ENCODE data around the gene AARSD1. TPM values are rescaled to one million over a fixed set of nuclear protein-coding genes. Genes with fewer than 3 reads are reported as not detected.
"Not testable (repeated sequence)": the region's sequence is repeated elsewhere in the genome, so short reads cannot be mapped to it uniquely, and the experiment has no call there.

Gene AARSD1, protein sequence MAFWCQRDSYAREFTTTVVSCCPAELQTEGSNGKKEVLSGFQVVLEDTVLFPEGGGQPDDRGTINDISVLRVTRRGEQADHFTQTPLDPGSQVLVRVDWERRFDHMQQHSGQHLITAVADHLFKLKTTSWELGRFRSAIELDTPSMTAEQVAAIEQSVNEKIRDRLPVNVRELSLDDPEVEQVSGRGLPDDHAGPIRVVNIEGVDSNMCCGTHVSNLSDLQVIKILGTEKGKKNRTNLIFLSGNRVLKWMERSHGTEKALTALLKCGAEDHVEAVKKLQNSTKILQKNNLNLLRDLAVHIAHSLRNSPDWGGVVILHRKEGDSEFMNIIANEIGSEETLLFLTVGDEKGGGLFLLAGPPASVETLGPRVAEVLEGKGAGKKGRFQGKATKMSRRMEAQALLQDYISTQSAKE
- 10.9 and 12.9 TPM in 2 replicates for total RNA-seq (2012; rRNA removed)

GRCh38 chr17:42964161-42964932 is at the start of gene AARSD1:
Gene AARSD1, minus strand, starts transcription at chr17:42964454. Its CDS starts 14 bp downstream, at chr17:42964440.
- Histone ChIP-seq H3K4me3 (ENCODE audit: low read length) (peak within 1 kb of the TSS; percentile 77), H3K36me3 (ENCODE audit: insufficient read depth, low read length) (peaks cover 17% of the 10 kb centered on the region), H3K4me2 (ENCODE audit: low read length) (peak within 1 kb of the TSS; percentile 87), H3K9ac (ENCODE audit: low read depth, low read length) (peak within 1 kb of the TSS; percentile 86), H3K9me3 (replicated peaks; ENCODE audit: low read length) (no peaks in the 10 kb centered on the region), H3K27me3 (ENCODE audit: control insufficient read depth, insufficient read depth, low read length) (no peaks in the 10 kb centered on the region), H3K4me1 (ENCODE audit: control insufficient read depth, insufficient read depth, low read length) (peaks cover 5% of the 10 kb centered on the region)

DNA sequence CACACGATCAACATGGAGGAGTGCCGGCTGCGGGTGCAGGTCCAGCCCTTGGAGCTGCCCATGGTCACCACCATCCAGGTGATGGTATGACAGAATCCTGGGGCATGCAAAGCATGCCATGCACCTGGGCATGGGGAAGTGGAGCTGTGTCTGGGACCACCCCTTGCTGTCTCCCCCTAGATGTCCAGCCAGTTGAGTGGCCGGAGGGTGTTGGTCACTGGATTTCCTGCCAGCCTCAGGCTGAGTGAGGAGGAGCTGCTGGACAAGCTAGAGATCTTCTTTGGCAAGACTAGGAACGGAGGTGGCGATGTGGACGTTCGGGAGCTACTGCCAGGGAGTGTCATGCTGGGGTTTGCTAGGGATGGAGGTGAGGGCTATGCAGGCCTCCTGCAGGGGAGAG is 49.0 kb upstream of the AARSD1 start:
- Histone ChIP-seq H3K4me2 (ENCODE audit: low read length) (no peak overlapping the region), H3K9ac (ENCODE audit: low read depth, low read length) (no peak overlapping the region), H3K4me3 (ENCODE audit: low read length) (no peak overlapping the region), H3K4me1 (ENCODE audit: control insufficient read depth, insufficient read depth, low read length) (peaks cover 3% of the 10 kb centered on the region), H3K36me3 (ENCODE audit: insufficient read depth, low read length) (peaks cover 42% of the 10 kb centered on the region), H3K27me3 (ENCODE audit: control insufficient read depth, insufficient read depth, low read length) (no peaks in the 10 kb centered on the region), H3K9me3 (replicated peaks; ENCODE audit: low read length) (no peaks in the 10 kb centered on the region)

- H3K4me3 ChIP-seq (ENCODE audit: low read length) = no peak overlapping the region
- H3K27me3 ChIP-seq (ENCODE audit: control insufficient read depth, insufficient read depth, low read length) = no peaks in the 10 kb centered on the region
- no peak overlapping the region for H3K9ac ChIP-seq (ENCODE audit: low read depth, low read length)
- H3K4me2 ChIP-seq (ENCODE audit: low read length) = no peak overlapping the region
- peaks cover 33% of the 10 kb centered on the region for H3K36me3 ChIP-seq (ENCODE audit: insufficient read depth, low read length)
- H3K4me1 ChIP-seq (ENCODE audit: control insufficient read depth, insufficient read depth, low read length) = peaks cover 3% of the 10 kb centered on the region
- H3K9me3 ChIP-seq (replicated peaks; ENCODE audit: low read length) = no peaks in the 10 kb centered on the region
Observed at GRCh38 chr17:43011728-43012472, 47.6 kb upstream of the AARSD1 start.

DNA sequence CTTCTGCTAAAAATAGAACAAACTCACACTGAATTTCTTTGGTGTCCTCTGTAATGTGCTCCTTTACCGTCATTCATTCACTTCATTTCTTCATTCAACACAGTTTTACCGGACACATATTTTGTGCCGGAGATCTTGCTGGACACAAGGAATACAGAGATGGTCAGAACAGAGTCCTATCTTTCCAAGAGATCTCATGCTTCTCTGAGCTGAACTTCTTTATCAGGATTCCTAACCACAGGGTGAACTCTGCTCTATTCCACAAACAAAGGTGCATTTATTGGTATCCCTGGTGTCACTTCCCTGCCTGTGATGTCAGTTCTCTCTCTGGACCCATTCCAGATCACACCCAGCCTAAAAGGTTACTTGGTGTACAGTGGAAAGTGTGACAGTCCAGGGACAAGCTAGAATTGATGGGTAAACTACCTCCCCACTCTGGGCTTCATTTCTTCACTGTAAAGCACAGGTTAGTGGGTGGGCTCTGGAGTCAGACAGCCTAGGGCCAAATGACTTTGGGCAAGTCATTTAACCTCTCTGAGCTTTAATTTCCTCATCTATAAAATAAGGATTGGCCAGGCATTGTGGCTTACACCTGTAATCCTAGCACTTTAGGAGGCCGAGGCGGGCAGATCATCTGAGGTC is 46.5 kb upstream of the AARSD1 start:
- Histone ChIP-seq H3K4me3 (ENCODE audit: low read length) (no peak overlapping the region), H3K9ac (ENCODE audit: low read depth, low read length) (no peak overlapping the region), H3K4me1 (ENCODE audit: control insufficient read depth, insufficient read depth, low read length) (peaks cover 3% of the 10 kb centered on the region), H3K4me2 (ENCODE audit: low read length) (no peak overlapping the region), H3K9me3 (replicated peaks; ENCODE audit: low read length) (no peaks in the 10 kb centered on the region), H3K36me3 (ENCODE audit: insufficient read depth, low read length) (peaks cover 25% of the 10 kb centered on the region), H3K27me3 (ENCODE audit: control insufficient read depth, insufficient read depth, low read length) (no peaks in the 10 kb centered on the region)

- Histone ChIP-seq H3K4me3 (ENCODE audit: low read length) (peak within 1 kb of the TSS; percentile 90), H3K4me1 (ENCODE audit: control insufficient read depth, insufficient read depth, low read length) (peaks cover 24% of the 10 kb centered on the region), H3K9ac (ENCODE audit: low read depth, low read length) (peak within 1 kb of the TSS; percentile 91), H3K9me3 (replicated peaks; ENCODE audit: low read length) (no peaks in the 10 kb centered on the region), H3K4me2 (ENCODE audit: low read length) (peak within 1 kb of the TSS; percentile 99), H3K36me3 (ENCODE audit: insufficient read depth, low read length) (peaks cover 20% of the 10 kb centered on the region), H3K27me3 (ENCODE audit: control insufficient read depth, insufficient read depth, low read length) (no peaks in the 10 kb centered on the region)
Observed at GRCh38 chr17:43006639-43007551, 42.6 kb upstream of the AARSD1 start, which contains the start of gene IFI35. Gene IFI35, plus strand, starts transcription at chr17:43006784. Its CDS starts 164 bp downstream, at chr17:43006948.

DNA sequence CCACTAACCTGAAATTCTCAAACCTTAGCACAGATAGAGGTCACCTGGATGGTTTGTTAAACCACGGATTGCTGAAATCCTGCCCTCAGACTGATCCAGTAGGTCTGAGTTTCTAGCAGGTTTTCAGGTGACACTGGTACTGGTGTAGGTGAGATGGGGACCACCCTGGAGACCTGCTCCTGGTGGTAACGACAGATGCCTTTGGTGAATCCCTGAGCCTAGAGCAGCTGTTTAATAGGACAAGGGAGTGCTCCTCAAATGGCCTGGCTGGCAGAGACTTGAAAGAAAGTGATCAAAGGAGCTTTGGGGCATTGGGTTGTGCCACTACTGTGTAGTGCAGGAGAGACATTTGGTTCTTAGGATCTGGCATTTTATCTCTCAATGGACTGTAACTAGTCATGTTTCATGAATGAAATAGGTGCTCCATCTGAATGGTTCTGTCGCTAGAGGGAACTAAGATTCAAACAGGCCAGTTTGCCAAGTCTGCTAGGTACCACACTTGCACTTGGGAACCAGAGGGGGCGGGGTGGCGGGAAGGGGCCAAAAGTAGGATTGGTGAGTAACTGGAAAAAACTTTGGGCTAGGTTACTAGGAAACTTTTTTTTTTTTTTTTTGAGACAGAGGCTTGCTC is 39.4 kb upstream of the AARSD1 start:
- no peak overlapping the region for H3K4me3 ChIP-seq (ENCODE audit: low read length)
- no peaks in the 10 kb centered on the region for H3K27me3 ChIP-seq (ENCODE audit: control insufficient read depth, insufficient read depth, low read length)
- H3K4me2 ChIP-seq (ENCODE audit: low read length) = no peak overlapping the region
- H3K4me1 ChIP-seq (ENCODE audit: control insufficient read depth, insufficient read depth, low read length) = peaks cover 49% of the 10 kb centered on the region
- no peak overlapping the region for H3K9ac ChIP-seq (ENCODE audit: low read depth, low read length)
- peaks cover 47% of the 10 kb centered on the region for H3K36me3 ChIP-seq (ENCODE audit: insufficient read depth, low read length)
- H3K9me3 ChIP-seq (replicated peaks; ENCODE audit: low read length) = no peaks in the 10 kb centered on the region

- Histone ChIP-seq H3K4me2 (ENCODE audit: low read length) (peak overlapping the region; percentile 49), H3K4me1 (ENCODE audit: control insufficient read depth, insufficient read depth, low read length) (peaks cover 54% of the 10 kb centered on the region), H3K36me3 (ENCODE audit: insufficient read depth, low read length) (peaks cover 47% of the 10 kb centered on the region)
- H3K9ac ChIP-seq (ENCODE audit: low read depth, low read length); H3K4me3 ChIP-seq (ENCODE audit: low read length); H3K27me3 ChIP-seq (ENCODE audit: control insufficient read depth, insufficient read depth, low read length); H3K9me3 ChIP-seq (replicated peaks; ENCODE audit: low read length): not testable (repeated sequence)
Observed at GRCh38 chr17:43000894-43001293, 36.6 kb upstream of the AARSD1 start.

DNA sequence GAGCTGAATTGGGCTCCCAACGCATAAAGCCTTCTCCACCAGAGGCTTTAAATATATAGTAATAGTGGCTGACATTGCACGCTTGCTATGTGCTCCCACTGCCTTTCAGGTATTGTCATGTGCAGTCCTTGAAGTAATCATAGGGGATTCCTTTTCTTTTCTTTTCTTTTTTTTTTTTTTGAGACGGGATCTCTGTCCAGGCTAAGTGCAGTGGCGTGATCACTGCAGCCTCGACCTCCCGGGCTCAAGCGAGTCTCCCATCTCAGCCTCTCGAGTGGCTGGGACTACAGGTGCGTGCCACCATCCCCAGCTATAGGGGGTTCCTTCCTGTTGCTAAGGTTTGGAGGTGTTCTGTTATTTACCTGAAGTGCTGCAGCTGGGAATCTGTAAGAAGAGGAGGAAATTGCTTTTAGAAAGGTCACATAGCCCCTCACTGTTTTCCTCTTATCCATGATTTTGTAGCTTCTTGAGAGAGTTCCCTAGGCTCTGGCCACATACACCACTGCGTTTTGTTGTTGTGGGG is 34.8 kb upstream of the AARSD1 start:
- H3K4me1 ChIP-seq (ENCODE audit: control insufficient read depth, insufficient read depth, low read length) = peaks cover 48% of the 10 kb centered on the region
- H3K9ac ChIP-seq (ENCODE audit: low read depth, low read length) = peak overlapping the region; percentile 99
- no peaks in the 10 kb centered on the region for H3K9me3 ChIP-seq (replicated peaks; ENCODE audit: low read length)
- H3K27me3 ChIP-seq (ENCODE audit: control insufficient read depth, insufficient read depth, low read length) = no peaks in the 10 kb centered on the region
- H3K4me2 ChIP-seq (ENCODE audit: low read length) = peak overlapping the region; percentile 96
- H3K36me3 ChIP-seq (ENCODE audit: insufficient read depth, low read length) = peaks cover 46% of the 10 kb centered on the region
- H3K4me3 ChIP-seq (ENCODE audit: low read length) = peak overlapping the region; percentile 92

DNA sequence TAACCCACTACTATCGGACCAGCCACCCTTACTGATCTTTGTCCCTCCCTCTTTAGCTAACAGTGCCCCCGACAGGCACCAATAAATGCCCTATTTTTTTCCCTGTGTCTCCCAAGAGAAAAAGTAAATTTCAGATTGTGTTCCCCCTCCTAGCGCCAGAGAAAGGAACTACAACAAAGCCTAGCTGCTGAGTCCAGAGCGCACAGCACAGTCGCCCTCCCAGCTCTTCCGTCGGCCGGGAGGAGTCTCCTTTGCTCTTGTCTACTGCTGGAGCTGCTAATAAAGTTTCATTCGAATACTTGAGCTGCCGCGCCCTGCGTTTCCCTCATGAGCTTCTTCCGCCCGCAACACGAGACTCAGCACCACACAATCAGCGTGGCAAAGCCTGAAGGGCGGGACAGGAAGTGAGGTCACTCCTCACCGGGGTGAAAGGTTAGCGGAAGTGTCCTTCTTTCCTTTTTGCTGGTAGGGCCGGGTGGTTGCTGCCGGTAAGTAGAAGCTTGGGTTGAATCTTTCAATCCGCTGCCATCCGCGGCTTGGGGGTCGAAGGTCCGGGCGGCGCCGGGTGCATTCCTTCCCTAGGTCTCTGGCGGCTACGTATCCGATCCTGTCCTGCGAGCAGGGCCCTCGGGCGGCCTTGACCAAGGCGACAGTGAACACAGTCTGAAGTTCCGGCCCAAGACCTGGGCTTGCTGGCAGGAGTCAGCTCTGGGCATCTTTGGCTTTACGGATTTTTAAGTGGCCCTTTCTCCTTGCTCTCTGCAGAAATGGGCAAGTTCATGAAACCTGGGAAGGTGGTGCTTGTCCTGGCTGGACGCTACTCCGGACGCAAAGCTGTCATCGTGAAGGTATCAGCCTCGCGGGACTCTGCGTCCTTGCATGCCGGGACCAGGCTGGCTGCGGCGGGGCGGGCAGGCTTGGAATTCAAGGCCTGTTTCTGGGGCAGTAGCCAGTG is 34.0 kb upstream of the AARSD1 start, which contains the start of gene RPL27:
Gene RPL27, plus strand, starts transcription at position 436 of the 955 bp plus-strand sequence. Its CDS starts 332 bp downstream, at position 768.
- Histone ChIP-seq H3K9me3 (replicated peaks; ENCODE audit: low read length) (no peaks in the 10 kb centered on the region), H3K4me1 (ENCODE audit: control insufficient read depth, insufficient read depth, low read length) (peaks cover 43% of the 10 kb centered on the region), H3K9ac (ENCODE audit: low read depth, low read length) (peak within 1 kb of the TSS; percentile 99), H3K36me3 (ENCODE audit: insufficient read depth, low read length) (peaks cover 46% of the 10 kb centered on the region), H3K4me3 (ENCODE audit: low read length) (peak within 1 kb of the TSS; percentile 92), H3K27me3 (ENCODE audit: control insufficient read depth, insufficient read depth, low read length) (no peaks in the 10 kb centered on the region), H3K4me2 (ENCODE audit: low read length) (peak within 1 kb of the TSS; percentile 96)

Measured in skeletal muscle satellite cell (primary cell).